DOHH2 (cell line): ENCODE data around the gene KLF16.
A peak's percentile ranks its signal among the peaks of the same experiment; 100 is the strongest.

Experiments used
- H3F3A ChIP-seq: fragments of 200-600 bp; sonication (generic), shearing (Covaris generic); 2 replicates; pipeline ENCODE4 v1.6.0; 2016; ENCODE audit warnings: antibody characterized with exemption, mild to moderate bottlenecking; ENCODE audit not compliant: control insufficient read depth, insufficient read depth
- H3K27ac ChIP-seq: fragments of 200-600 bp; sonication (generic); 2 replicates; pipeline ENCODE4 v1.5.1; 2014; ENCODE audit warnings: low read depth, mild to moderate bottlenecking, low read length, moderate library complexity
- H3K27me3 ChIP-seq: fragments of 200-600 bp; sonication (generic); 2 replicates; pipeline ENCODE4 v1.6.1; 2014; ENCODE audit warnings: mild to moderate bottlenecking, low read length, mixed read lengths; ENCODE audit not compliant: control insufficient read depth
- H3K36me3 ChIP-seq: fragments of 200-600 bp; sonication (generic); 2 replicates; pipeline ENCODE4 v1.6.1; 2014; ENCODE audit warnings: mild to moderate bottlenecking, low read length, moderate library complexity, mixed read lengths; ENCODE audit not compliant: control insufficient read depth
- H3K4me1 ChIP-seq: fragments of 200-600 bp; sonication (generic); 2 replicates; pipeline ENCODE4 v1.6.1; 2014; ENCODE audit warnings: mild to moderate bottlenecking, low read length, mixed read lengths; ENCODE audit not compliant: control insufficient read depth
- H3K4me2 ChIP-seq: fragments of 200-600 bp; sonication (generic); 2 replicates; pipeline ENCODE4 v1.6.0; 2014; ENCODE audit warnings: mild to moderate bottlenecking, low read length, moderate library complexity
- H3K4me3 ChIP-seq: fragments of 200-600 bp; sonication (generic); 2 replicates; pipeline ENCODE4 v1.5.1; 2014; ENCODE audit warnings: mild to moderate bottlenecking, low read length, mixed read lengths
- H3K79me2 ChIP-seq: fragments of 200-600 bp; sonication (generic); 2 replicates; pipeline ENCODE4 v1.6.1; 2014; ENCODE audit warnings: mild to moderate bottlenecking, low read length, mixed read lengths; ENCODE audit not compliant: control insufficient read depth
- H3K9me2 ChIP-seq: fragments of 200-600 bp; sonication (generic); replicated peaks from 2 replicates; pipeline ENCODE4 v1.6.1; 2014; ENCODE audit warnings: mild to moderate bottlenecking, low read length, mixed read lengths; ENCODE audit not compliant: control insufficient read depth
- H3K9me3 ChIP-seq: fragments of 200-600 bp; sonication (generic); 2 replicates; pipeline ENCODE4 v1.6.1; 2014; ENCODE audit warnings: antibody characterized with exemption, low read length, mixed read lengths; ENCODE audit not compliant: control insufficient read depth, insufficient read depth
- H4K20me1 ChIP-seq: fragments of 200-600 bp; sonication (generic); 2 replicates; pipeline ENCODE4 v1.6.0; 2014; ENCODE audit warnings: low read depth, mild to moderate bottlenecking, antibody characterized with exemption, low read length, moderate library complexity; ENCODE audit not compliant: control insufficient read depth, insufficient read depth
- EZH2phosphoT487 ChIP-seq: fragments of 200-600 bp; sonication (generic); IDR thresholded peaks from 2 replicates; pipeline ENCODE4 v1.6.1; 2017; ENCODE audit warnings: borderline replicate concordance, mild to moderate bottlenecking, antibody characterized with exemption, low read length, moderate library complexity, mixed read lengths
- TF ChIP-seq, protein P1 (sequence below): fragments of 200-600 bp; sonication (generic); IDR thresholded peaks from one replicate; pipeline ENCODE4 v1.5.1; 2014; ENCODE audit warnings: antibody characterized with exemption, mild to moderate bottlenecking, low read depth, low read length; ENCODE audit not compliant: poor library complexity, severe bottlenecking

The KLF16 gene

DNA sequence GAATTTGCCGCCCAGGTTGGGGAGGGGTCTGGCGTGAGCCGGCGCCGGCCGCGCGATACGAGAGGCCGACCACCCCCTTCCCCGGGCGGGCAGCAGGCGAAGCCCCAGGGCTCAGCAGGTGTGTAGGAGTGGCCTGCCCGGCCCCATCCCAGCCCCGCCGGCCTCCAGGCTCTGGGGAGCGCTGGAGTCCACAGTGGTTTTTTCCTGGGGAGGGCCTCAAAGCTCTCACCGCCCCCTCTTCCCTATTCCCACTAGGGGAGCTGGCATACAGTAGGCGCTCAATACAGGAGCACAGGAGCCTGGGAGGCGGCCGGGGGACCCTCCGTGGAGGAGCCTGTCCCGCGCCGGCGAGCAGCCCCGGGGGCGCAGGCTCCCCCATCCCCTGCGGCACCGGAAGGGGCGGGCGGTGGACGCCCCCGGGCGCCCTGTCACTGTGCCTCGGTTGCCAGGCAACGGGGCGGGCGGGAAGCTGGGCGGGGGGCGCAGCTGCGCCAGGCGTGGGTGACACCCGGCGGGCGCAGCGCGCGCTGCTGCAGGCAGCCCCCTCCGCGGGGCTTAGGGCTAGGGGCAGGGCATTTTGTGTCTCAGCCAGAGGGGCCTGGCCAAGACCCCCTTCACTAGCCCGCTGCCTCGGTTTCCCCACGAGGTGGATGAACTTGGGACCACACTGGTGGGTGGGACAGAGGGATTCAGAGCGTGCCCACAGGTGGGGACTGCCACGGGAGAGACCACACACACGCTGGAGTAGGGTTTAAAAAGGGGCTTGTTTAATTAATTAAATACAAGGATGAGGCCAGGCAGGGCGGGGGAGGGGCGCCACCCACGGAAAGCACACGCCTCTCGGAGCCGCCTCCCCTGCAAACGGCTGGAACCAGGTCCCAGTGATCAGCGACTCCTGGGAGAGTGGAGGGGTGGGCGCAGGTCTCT, 11.5 kb downstream of the KLF16 start:
- Histone ChIP-seq H3K4me2 (peak overlapping the region; percentile 75), H3K9me2 (no peaks in the 10 kb centered on the region), H3K79me2 (peaks cover 76% of the 10 kb centered on the region), H3K9me3 (no peaks in the 10 kb centered on the region), H3K4me3 (peak overlapping the region; percentile 46), H3K27me3 (no peaks in the 10 kb centered on the region), H4K20me1 (peaks cover 20% of the 10 kb centered on the region; the same call in 1 of the 2 replicates), H3K4me1 (peaks cover 68% of the 10 kb centered on the region), H3F3A (peaks cover 13% of the 10 kb centered on the region; the same call in 1 of the 2 replicates), H3K27ac (no peak overlapping the region), H3K36me3 (peaks cover 20% of the 10 kb centered on the region)
- TF ChIP-seq, protein P1, sequence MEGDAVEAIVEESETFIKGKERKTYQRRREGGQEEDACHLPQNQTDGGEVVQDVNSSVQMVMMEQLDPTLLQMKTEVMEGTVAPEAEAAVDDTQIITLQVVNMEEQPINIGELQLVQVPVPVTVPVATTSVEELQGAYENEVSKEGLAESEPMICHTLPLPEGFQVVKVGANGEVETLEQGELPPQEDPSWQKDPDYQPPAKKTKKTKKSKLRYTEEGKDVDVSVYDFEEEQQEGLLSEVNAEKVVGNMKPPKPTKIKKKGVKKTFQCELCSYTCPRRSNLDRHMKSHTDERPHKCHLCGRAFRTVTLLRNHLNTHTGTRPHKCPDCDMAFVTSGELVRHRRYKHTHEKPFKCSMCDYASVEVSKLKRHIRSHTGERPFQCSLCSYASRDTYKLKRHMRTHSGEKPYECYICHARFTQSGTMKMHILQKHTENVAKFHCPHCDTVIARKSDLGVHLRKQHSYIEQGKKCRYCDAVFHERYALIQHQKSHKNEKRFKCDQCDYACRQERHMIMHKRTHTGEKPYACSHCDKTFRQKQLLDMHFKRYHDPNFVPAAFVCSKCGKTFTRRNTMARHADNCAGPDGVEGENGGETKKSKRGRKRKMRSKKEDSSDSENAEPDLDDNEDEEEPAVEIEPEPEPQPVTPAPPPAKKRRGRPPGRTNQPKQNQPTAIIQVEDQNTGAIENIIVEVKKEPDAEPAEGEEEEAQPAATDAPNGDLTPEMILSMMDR, result peak; percentile 9
- TF ChIP-seq EZH2phosphoT487, result no peak

DNA sequence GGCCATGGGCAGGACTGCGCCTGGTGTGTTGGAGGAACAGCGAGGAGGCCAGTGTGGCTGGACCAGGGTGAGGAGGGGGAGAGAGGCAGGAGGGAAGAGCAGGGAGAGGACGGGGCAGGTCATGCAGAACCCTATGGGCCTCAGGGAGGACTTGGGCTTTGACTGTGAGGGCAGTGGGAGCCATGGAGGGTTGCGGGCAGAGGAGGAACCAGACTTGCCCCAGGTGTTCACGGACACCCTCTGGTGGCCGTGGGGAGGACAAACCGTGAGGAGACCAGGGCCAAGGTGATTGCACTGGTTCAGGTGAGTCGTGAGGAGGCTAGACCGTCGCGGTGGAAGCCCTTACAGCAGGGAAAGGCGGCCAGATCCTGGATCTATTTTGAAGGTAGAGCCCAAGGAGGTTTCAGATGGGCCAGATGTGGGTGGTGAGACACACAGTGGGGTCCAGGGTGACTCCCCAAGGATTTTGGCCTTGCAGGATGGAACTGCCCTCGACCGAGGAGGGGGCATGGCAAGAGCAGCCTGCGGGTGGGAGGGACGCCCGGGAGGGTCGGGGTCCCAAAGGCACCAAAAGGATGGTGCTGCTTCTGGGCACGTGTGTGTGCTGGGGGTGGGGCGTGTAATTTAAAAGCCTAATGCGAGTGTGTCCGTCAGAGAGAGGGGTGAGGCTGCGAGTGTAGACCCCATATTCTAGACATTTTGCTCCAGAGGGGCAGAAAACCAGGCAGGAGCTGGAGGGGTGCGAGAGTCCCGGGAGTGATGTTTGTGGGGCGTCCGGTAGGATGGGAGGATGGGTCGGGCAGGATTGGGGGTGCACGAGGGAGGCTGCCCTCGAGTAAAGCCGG, 12.3 kb downstream of the KLF16 start:
- Histone ChIP-seq H3F3A (peaks cover 8% of the 10 kb centered on the region; the same call in 1 of the 2 replicates), H3K27me3 (no peaks in the 10 kb centered on the region), H3K9me2 (no peaks in the 10 kb centered on the region), H3K79me2 (peaks cover 78% of the 10 kb centered on the region), H3K9me3 (no peaks in the 10 kb centered on the region), H3K4me3 (no peak overlapping the region), H3K4me2 (peak overlapping the region; percentile 75; the same call in 1 of the 2 replicates), H4K20me1 (peaks cover 28% of the 10 kb centered on the region; the same call in 1 of the 2 replicates), H3K4me1 (peaks cover 69% of the 10 kb centered on the region), H3K27ac (no peak overlapping the region), H3K36me3 (peaks cover 29% of the 10 kb centered on the region)
- TF ChIP-seq, protein P1, result peak; percentile 43
- no peak for TF ChIP-seq EZH2phosphoT487

DNA sequence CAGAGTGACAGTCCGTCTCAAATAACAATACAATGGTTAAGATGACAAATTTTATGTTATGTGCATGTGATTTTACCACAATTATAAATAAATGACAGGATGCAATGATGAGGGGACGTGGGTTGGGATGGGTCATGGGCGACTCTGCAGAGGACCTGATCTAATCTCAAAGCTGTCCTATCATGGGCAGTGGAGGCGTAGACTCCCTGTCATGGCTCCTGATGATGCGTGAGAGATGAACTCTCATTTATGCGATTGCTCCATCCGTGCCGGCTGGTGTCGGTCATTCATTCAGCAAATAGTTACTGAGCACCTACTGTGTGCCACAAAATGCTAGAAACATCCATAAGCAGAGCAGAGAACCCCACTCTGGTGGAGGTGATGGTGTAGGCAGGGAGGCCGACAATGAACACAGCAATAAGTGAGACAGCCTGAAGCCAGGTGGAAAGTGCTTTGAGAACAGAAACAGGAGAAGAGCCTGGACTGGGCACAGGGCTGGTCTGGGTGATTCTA, 13.4 kb downstream of the KLF16 start:
- Histone ChIP-seq H3F3A (peaks cover 3% of the 10 kb centered on the region; the same call in 1 of the 2 replicates), H3K79me2 (peaks cover 78% of the 10 kb centered on the region)

More for the DNA sequence above, 13.4 kb downstream of the KLF16 start:
- TF ChIP-seq EZH2phosphoT487, result no peak
- TF ChIP-seq, protein P1, result no peak
- H4K20me1 ChIP-seq, result peaks cover 27% of the 10 kb centered on the region; the same call in 1 of the 2 replicates
- H3K4me2 ChIP-seq, result no peak overlapping the region
- no peaks in the 10 kb centered on the region for H3K27me3 ChIP-seq
- H3K9me2 ChIP-seq, result no peaks in the 10 kb centered on the region
- H3K36me3 ChIP-seq, result peaks cover 38% of the 10 kb centered on the region
- H3K9me3 ChIP-seq, result no peaks in the 10 kb centered on the region
- no peak overlapping the region for H3K4me3 ChIP-seq
- no peak overlapping the region for H3K27ac ChIP-seq
- H3K4me1 ChIP-seq, result peaks cover 62% of the 10 kb centered on the region
